ENCODE results near the gene OCLN.
A peak's percentile ranks its signal among the peaks of the same experiment; 100 is the strongest.
"Not testable (repeated sequence)": the region's sequence is repeated elsewhere in the genome, so short reads cannot be mapped to it uniquely, and the experiment has no call there.

GRCh38 chr5:69559908-69560330, 67.3 kb downstream of the OCLN start, which contains the start of gene GTF2H2C:
- peak; percentile 67 to 68 for TF ChIP-seq RAD21 (IDR thresholded peaks at IDR 0.05)
- TF ChIP-seq FOXA1, JUND (IDR thresholded peaks at IDR 0.05): not testable (repeated sequence)
- peak; percentile 77 to 88 for TF ChIP-seq GABPA (IDR thresholded peaks at IDR 0.05 in 1 of 2, conservative IDR thresholded peaks at IDR 0.05 in 1 of 2)
- peak; percentile 22 for TF ChIP-seq CTCF (IDR thresholded peaks at IDR 0.05; ENCODE audit: low read depth, low read length, missing input control)
- TF ChIP-seq SP1 (IDR thresholded peaks at IDR 0.05): peak; percentile 41
- peak in 1 of 2 donors; percentile 13 for TF ChIP-seq RXRA (IDR thresholded peaks at IDR 0.05)
- peak; percentile 81 for TF ChIP-seq YY1 (IDR thresholded peaks at IDR 0.05)
